CD14-positive monocyte (primary cell): ENCODE measurements around the gene ATXN1. TPM values are rescaled to one million over a fixed set of nuclear protein-coding genes. Genes with fewer than 3 reads are reported as not detected.

Source experiments
- DNase-seq, 3 donors: peaks; one replicate each; pipeline ENCODE4 v3.0.0-alpha.2; 2011 to 2022
- H2AFZ ChIP-seq: 2 replicates; pipeline ENCODE4 v1.6.0; 2012; ENCODE audit warnings: mild to moderate bottlenecking, low read depth, low read length, inconsistent platforms; ENCODE audit not compliant: insufficient read depth, poor library complexity, severe bottlenecking
- H3K27ac ChIP-seq, 2 donors: 1 replicate in 1 of 2; 2 replicates in 1 of 2; pipeline ENCODE4 v1.5.1; 2012 to 2013; ENCODE audit warnings: low read length in 2 of 2, control low read depth in 1 of 2, inconsistent platforms in 1 of 2, low read depth in 1 of 2, mild to moderate bottlenecking in 1 of 2
- H3K27me3 ChIP-seq, 2 donors: one replicate each; pipeline versions ENCODE4 v1.6.0 to v1.6.1; 2011 to 2013; ENCODE audit warnings: low read length in 2 of 2; ENCODE audit not compliant: control insufficient read depth in 2 of 2, insufficient read depth in 2 of 2
- H3K36me3 ChIP-seq, 2 donors: replicated peaks in 1 of 2; 1 replicate in 1 of 2; 2 replicates in 1 of 2; pipeline versions ENCODE4 v1.5.1 to v1.6.1; 2012 to 2013; ENCODE audit warnings: low read length in 2 of 2, control low read depth in 1 of 2, inconsistent platforms in 1 of 2, mild to moderate bottlenecking in 1 of 2; ENCODE audit not compliant: insufficient read depth in 2 of 2, control insufficient read depth in 1 of 2
- H3K4me1 ChIP-seq, 2 donors: 1 replicate in 1 of 2; 2 replicates in 1 of 2; pipeline versions ENCODE4 v1.5.1 to v1.6.1; 2012 to 2013; ENCODE audit warnings: low read length in 2 of 2, control low read depth in 1 of 2, inconsistent platforms in 1 of 2, mild to moderate bottlenecking in 1 of 2, moderate library complexity in 1 of 2; ENCODE audit not compliant: insufficient read depth in 2 of 2, control insufficient read depth in 1 of 2
- H3K4me2 ChIP-seq: replicated peaks from 2 replicates; pipeline ENCODE3; 2012; ENCODE audit warnings: low read length, moderate library complexity, mild to moderate bottlenecking; ENCODE audit not compliant: poor library complexity, severe bottlenecking; ENCODE audit errors: extremely low read depth
- H3K4me3 ChIP-seq, 3 experiments: fragments of 200-600 bp in 1 of 3; sonication (generic) in 1 of 3; replicated peaks in 1 of 3; 1 replicate in 2 of 3; 2 replicates in 1 of 3; pipeline ENCODE4 v1.5.1; 2011 to 2013; ENCODE audit warnings: low read length in 3 of 3, mild to moderate bottlenecking in 3 of 3, control low read depth in 2 of 3, low read depth in 2 of 3, inconsistent platforms in 1 of 3, moderate library complexity in 1 of 3
- H3K79me2 ChIP-seq: 2 replicates; pipeline ENCODE4 v1.6.0; 2012; ENCODE audit warnings: mild to moderate bottlenecking, control low read depth, inconsistent platforms, low read length, moderate library complexity; ENCODE audit not compliant: insufficient read depth
- H3K9ac ChIP-seq: 2 replicates; pipeline ENCODE4 v1.6.0; 2017; ENCODE audit warnings: low read length, mild to moderate bottlenecking; ENCODE audit not compliant: insufficient read depth, poor library complexity, severe bottlenecking
- H3K9me3 ChIP-seq, 2 donors: replicated peaks in 1 of 2; 1 replicate in 1 of 2; 2 replicates in 1 of 2; pipeline versions ENCODE4 v1.5.1 to v1.6.1; 2012 to 2013; ENCODE audit warnings: low read length in 2 of 2, control low read depth in 1 of 2; ENCODE audit not compliant: control insufficient read depth in 1 of 2, insufficient read depth in 1 of 2
- H4K20me1 ChIP-seq: 2 replicates; pipeline ENCODE4 v1.6.0; 2012; ENCODE audit warnings: mild to moderate bottlenecking, low read length, control low read depth, moderate library complexity; ENCODE audit not compliant: insufficient read depth
- H3K27ac Mint-ChIP-seq, 7 donors: one replicate each; pipeline ENCODE4 v1.8.0; 2020; ENCODE audit warnings: mild to moderate bottlenecking in 7 of 7, mixed read lengths in 7 of 7, moderate library complexity in 6 of 7, inconsistent platforms in 2 of 7
- H3K27me3 Mint-ChIP-seq, 3 donors: one replicate each; pipeline ENCODE4 v1.8.0; 2021 to 2022; ENCODE audit warnings: low read depth in 3 of 3, mild to moderate bottlenecking in 3 of 3, mixed read lengths in 3 of 3, moderate library complexity in 3 of 3, inconsistent platforms in 1 of 3
- H3K36me3 Mint-ChIP-seq, 2 donors: one replicate each; pipeline ENCODE4 v1.8.0; 2020; ENCODE audit warnings: mixed read lengths in 2 of 2, inconsistent platforms in 1 of 2, mild to moderate bottlenecking in 1 of 2
- H3K4me1 Mint-ChIP-seq: one replicate; pipeline ENCODE4 v1.8.0; 2020; ENCODE audit warnings: mild to moderate bottlenecking, mixed read lengths
- H3K4me3 Mint-ChIP-seq, 2 donors: one replicate each; pipeline ENCODE4 v1.8.0; 2020; ENCODE audit warnings: mild to moderate bottlenecking in 2 of 2, mixed read lengths in 2 of 2, moderate library complexity in 1 of 2
- H3K9me3 Mint-ChIP-seq, 7 donors: one replicate each; pipeline ENCODE4 v1.8.0; 2020 to 2022; ENCODE audit warnings: mixed read lengths in 7 of 7, mild to moderate bottlenecking in 6 of 7, moderate library complexity in 6 of 7, inconsistent platforms in 2 of 7
- WGBS: methylation state at CpG from one replicate; pipeline ENCODE4 v1.1.5; 2013; ENCODE audit warnings: missing lambda C conversion rate; ENCODE audit not compliant: insufficient coverage; 5-methylcytosine and 5-hydroxymethylcytosine counted together
- intact Hi-C, 2 donors: fragments of 100-400 bp; cut with micrococcal nuclease; formaldehyde crosslinking; loops; one replicate each; pipeline versions ENCODE4 v1.15.0 to v1.15.1; 2023
- polyA plus RNA-seq, 3 donors: library from polyadenylated mRNA; depleted of rRNA in 1 of 3; unstranded in 2 of 3; stranded (reverse) in 1 of 3; fragments of 300-500 nt in 2 of 3; fragments of >200 nt in 1 of 3; fragmentation: Illumina TruSeq in 2 of 3; gene quantifications; 1 replicate in 2 of 3; 2 replicates in 1 of 3; pipeline ENCODE4 v1.2.3, GENCODE V29; 2012 to 2021
- TF ChIP-seq, protein P1 (sequence below): fragments of 200-600 bp; IDR thresholded peaks from one replicate; pipeline ENCODE4 v1.8.0; 2022; ENCODE audit warnings: antibody characterized with exemption, mild to moderate bottlenecking

ATXN1 gene
- polyA plus RNA-seq, 3 donors: 8.8 to 19.1 (median 10.9) TPM

DNA sequence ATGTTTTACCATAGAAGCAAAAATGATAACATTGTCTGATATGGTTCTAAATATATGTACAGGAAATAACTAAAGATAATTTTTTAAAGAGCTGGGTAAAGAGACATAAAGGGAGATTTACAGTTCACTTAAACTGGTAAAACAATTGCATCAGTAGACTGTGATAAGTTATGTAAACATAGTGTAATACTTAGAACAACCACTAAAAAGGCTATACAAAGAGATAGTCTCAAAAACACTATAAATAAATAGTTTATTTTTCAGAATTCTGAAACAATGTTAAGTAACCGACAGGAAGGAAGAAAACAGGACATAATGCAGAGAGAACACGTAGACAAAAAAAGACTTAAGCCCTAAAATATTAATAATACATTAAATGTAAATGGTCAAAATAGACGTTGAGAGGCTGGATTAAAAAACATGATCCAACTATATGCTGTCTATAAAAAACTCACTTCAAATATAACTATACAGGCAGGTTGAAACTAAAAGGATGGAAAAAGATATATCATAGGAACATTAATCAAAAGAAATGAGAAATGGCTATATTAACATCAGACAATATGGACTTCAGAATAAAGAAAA lies 32.7 kb upstream of the ATXN1 start:
- Mint-ChIP-seq H3K9me3 (peaks cover 0 to 15% (median 7%) of the 10 kb centered on the region in 7 donors), H3K36me3 (no peaks in the 10 kb centered on the region), H3K4me3 (no peak overlapping the region), H3K4me1 (peaks cover 5% of the 10 kb centered on the region), H3K27ac (no peak overlapping the region), H3K27me3 (peaks cover 0 to 3% (median 2%) of the 10 kb centered on the region in 3 donors)
- intact Hi-C loops: no loop called here
- peaks cover 0 to 5% of the 10 kb centered on the region in 2 donors for H3K9me3 ChIP-seq
- no CpG with 5 or more reads among the region's 3 CpGs for WGBS
- no peak for DNase-seq
- H3K4me2 ChIP-seq: no peak overlapping the region
- no peak overlapping the region for H3K4me3 ChIP-seq
- H3K4me1 ChIP-seq: no peaks in the 10 kb centered on the region
- TF ChIP-seq, protein P1, sequence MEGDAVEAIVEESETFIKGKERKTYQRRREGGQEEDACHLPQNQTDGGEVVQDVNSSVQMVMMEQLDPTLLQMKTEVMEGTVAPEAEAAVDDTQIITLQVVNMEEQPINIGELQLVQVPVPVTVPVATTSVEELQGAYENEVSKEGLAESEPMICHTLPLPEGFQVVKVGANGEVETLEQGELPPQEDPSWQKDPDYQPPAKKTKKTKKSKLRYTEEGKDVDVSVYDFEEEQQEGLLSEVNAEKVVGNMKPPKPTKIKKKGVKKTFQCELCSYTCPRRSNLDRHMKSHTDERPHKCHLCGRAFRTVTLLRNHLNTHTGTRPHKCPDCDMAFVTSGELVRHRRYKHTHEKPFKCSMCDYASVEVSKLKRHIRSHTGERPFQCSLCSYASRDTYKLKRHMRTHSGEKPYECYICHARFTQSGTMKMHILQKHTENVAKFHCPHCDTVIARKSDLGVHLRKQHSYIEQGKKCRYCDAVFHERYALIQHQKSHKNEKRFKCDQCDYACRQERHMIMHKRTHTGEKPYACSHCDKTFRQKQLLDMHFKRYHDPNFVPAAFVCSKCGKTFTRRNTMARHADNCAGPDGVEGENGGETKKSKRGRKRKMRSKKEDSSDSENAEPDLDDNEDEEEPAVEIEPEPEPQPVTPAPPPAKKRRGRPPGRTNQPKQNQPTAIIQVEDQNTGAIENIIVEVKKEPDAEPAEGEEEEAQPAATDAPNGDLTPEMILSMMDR: no peak
- no peak overlapping the region for H3K9ac ChIP-seq
- H3K36me3 ChIP-seq: no peaks in the 10 kb centered on the region
- no peak overlapping the region for H3K27ac ChIP-seq
- no peaks in the 10 kb centered on the region for H3K79me2 ChIP-seq
- H2AFZ ChIP-seq: no peak overlapping the region
- no peaks in the 10 kb centered on the region for H4K20me1 ChIP-seq
- no peaks in the 10 kb centered on the region for H3K27me3 ChIP-seq

DNA sequence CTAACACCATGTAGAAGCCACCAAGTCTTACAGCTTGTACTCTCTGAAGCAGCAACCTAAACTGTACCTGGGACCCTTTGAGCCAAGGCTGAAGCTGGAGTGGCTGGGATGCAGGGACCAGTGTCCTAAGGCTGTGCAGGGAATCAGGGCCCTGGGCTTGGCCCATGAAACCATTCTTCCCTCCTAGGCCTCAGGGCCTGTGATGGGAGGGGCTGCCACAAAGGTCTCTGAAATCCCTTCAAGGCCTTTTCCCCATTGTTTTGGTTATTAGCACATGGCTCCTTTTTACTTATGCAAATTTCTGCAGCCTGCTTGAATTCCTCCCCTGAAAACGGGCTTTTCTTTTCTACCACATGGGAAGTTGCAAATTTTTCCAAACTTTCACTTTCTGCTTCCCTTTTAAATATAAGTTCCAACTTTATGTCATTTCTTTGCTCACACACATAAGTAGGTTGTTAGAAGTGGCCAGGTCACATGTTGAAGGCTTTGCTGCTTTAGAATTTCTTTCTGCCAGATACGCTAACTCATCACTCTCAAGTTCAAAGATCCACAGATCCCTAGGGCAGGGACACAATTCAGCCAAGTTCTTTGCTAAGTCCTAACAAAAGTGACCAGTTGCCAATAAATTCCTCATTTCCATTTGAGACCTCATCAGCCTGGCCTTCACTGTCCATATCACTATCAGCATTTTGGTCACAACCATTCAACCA lies 28.2 kb upstream of the ATXN1 start:
- H3K27me3 Mint-ChIP-seq: peaks cover 0 to 6% (median 2%) of the 10 kb centered on the region in 3 donors
- Histone ChIP-seq H3K36me3 (no peaks in the 10 kb centered on the region), H2AFZ (no peak overlapping the region), H3K27ac (no peak overlapping the region), H3K9me3 (peaks cover 0 to 6% of the 10 kb centered on the region in 2 donors), H3K79me2 (no peaks in the 10 kb centered on the region), H3K4me2 (no peak overlapping the region), H3K4me1 (no peaks in the 10 kb centered on the region), H3K4me3 (no peak overlapping the region), H4K20me1 (no peaks in the 10 kb centered on the region), H3K9ac (no peak overlapping the region), H3K27me3 (no peaks in the 10 kb centered on the region)
- no peak overlapping the region for H3K4me3 Mint-ChIP-seq
- no peak overlapping the region for H3K27ac Mint-ChIP-seq
- no peak for DNase-seq
- intact Hi-C loops: no loop called here
- H3K36me3 Mint-ChIP-seq: no peaks in the 10 kb centered on the region
- TF ChIP-seq, protein P1: no peak
- peaks cover 2 to 27% (median 12%) of the 10 kb centered on the region in 7 donors for H3K9me3 Mint-ChIP-seq
- H3K4me1 Mint-ChIP-seq: peaks cover 5% of the 10 kb centered on the region
- 90% methylated on average over 1 of the region's 2 CpGs for WGBS
